Measurements from ENCODE around the gene MRPL43.
A peak's percentile ranks its signal among the peaks of the same experiment; 100 is the strongest.

- TF ChIP-seq ZFP30 (CRISPR knock-in tag; IDR thresholded peaks at IDR 0.05) (peak; percentile 27; the same call in 1 of the 2 replicates), PATZ1 (CRISPR knock-in tag; IDR thresholded peaks at IDR 0.05; ENCODE audit: borderline replicate concordance) (no peak), ESRRG (CRISPR knock-in tag; IDR thresholded peaks at IDR 0.05) (no peak), CREB5 (CRISPR knock-in tag; IDR thresholded peaks at IDR 0.05; ENCODE audit: low read depth) (no peak), CSDC2 (CRISPR knock-in tag; IDR thresholded peaks at IDR 0.05) (no peak), GLIS3 (CRISPR knock-in tag; IDR thresholded peaks at IDR 0.05) (0 out of 2 replicates have a peak, but pooled peaks have one; percentile 35), SNAI2 (CRISPR knock-in tag; IDR thresholded peaks at IDR 0.05) (no peak), POU6F1 (CRISPR knock-in tag; IDR thresholded peaks at IDR 0.05; ENCODE audit: borderline replicate concordance, low read depth) (no peak), RARB (CRISPR knock-in tag; IDR thresholded peaks at IDR 0.05) (no peak), CSRNP3 (CRISPR knock-in tag; IDR thresholded peaks at IDR 0.05) (no peak)
These were observed 11.9 kb upstream of the MRPL43 start for GRCh38 chr10:100998991-100999741.
